ENCODE data around the gene TOMM70.

TOMM70 gene

DNA sequence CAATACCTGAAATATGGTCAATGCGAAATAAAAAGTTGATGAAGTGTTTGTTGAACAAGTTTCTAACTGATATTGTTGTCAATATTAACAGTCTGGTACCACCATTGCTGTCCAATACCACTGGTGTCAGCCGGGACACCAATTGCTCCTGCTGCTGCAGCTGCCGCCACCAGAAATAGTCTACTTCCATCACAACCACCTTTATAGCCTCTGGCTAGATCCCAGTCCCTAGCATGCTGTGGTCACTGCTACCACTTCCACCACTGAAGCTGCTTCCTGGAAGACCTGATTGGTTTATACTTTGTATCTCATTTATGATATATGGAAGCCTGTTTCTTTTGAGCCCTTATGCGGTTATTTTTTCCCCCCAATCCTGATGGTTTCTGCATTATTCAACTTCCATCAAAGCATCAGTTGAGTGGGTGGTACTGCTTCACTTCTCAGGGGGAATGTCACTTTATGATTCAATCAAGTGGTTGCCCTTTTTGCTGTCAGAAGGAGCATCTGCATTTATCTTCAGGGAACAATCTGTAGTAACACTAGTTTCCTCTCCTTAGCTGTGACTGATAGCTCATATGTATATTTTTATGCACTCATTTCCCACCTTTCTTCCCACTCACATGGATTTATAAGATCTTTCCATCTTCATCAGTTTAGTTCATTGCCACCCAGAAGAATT, 12.2 kb upstream of the TOMM70 start:
- no peak for DNase-seq

DNA sequence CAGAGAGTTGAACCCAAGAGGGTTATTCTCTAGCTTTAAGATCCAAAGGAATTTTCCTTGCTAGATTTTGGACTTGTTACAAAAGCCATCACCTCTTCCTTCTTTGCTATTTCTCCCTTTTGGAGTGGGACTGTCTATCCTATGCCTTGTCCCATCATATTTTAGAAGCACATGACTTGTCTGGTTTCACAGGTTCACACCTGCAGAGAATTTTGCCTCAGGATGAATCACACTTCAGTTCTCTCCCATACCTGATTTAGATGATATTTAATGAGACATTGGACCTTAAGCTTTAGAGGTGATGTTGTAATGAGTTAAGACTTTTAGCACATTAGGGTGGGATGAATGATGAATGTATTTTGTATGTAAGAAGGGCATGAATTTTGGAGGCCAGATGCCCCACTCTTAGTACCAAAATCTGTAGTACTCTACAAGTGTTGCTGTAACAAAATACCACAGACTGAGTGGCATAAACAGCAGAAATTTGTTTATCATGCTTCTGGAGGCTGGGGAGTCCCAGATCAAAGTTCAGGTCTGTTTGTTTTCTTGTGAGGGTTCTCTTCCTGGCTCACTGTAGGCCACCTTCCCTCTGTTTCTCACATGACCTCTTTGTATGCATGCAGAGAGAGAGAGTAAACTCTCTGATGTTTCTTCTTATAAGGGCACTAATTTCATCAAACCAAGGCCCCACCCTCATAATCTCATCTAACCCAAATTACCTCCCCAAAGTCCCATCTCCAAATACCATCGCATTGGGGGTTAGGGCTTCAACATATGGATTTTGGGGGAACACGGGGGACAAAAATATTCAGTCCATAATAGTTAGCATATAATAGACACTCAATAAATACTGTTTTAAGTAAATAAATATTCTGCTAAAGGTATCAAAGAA, 10.4 kb upstream of the TOMM70 start:
- DNase-seq: no peak

DNA sequence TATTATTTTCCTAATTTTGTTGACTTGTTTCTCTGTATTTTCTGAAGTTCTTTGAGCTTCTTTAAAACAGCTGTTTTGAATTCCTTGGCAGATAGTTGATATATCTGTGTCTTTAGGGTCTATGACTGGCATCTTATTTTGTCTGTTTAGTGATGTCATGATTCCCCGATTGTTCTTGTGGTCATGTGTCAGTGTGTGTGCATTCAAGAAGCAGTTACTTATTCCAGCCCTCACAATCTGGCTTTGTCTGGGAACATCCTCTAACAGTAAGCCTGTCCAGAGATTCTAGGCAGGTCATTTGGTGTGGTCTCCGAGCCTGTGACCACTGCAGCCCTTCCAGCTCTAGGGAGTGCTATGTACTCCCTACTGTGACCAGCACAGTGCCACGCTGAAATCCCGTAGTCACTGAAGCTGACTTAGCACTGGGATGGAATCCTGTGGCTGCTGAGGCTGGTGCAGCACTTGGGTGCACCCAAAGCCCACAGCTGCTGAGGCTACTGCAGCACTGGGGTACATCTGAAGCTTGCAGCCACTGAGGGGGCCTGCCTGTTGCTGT, 7.2 kb upstream of the TOMM70 start:
- DNase-seq: no peak

DNA sequence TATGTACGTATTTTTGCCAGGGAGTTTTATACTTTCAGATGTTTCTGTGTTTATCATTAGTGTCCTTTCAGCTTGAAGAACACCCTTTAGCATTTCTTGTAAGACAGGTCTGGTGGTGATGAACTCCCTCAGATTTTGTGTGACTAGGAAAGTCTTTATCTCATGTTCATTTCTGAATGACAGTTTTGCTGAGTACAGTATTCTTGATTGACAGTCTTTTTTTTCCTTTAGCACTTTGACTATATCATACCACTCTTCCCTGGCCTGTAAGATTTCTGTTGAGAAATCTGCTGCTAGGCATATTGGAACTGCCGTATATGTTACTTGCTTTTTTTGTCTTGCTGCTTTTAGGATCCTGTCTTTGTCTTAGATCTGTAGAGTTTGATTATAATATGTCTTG, 6.3 kb upstream of the TOMM70 start:
- DNase-seq: no peak

DNA sequence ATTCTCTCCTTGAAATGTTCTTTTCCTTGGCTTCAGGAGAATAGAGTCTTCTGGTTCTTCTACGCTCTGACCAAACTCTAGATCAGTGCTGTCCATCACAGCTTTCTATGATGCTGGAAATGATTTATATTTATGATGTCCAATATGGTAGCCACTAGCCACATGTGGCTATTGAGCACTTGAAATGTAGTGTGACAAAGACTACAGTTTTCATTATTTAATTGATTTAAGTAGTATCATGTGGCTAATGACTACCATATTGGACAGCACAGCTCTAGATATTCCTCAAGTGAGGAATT, 3.3 kb upstream of the TOMM70 start:
- DNase-seq: no peak

DNA sequence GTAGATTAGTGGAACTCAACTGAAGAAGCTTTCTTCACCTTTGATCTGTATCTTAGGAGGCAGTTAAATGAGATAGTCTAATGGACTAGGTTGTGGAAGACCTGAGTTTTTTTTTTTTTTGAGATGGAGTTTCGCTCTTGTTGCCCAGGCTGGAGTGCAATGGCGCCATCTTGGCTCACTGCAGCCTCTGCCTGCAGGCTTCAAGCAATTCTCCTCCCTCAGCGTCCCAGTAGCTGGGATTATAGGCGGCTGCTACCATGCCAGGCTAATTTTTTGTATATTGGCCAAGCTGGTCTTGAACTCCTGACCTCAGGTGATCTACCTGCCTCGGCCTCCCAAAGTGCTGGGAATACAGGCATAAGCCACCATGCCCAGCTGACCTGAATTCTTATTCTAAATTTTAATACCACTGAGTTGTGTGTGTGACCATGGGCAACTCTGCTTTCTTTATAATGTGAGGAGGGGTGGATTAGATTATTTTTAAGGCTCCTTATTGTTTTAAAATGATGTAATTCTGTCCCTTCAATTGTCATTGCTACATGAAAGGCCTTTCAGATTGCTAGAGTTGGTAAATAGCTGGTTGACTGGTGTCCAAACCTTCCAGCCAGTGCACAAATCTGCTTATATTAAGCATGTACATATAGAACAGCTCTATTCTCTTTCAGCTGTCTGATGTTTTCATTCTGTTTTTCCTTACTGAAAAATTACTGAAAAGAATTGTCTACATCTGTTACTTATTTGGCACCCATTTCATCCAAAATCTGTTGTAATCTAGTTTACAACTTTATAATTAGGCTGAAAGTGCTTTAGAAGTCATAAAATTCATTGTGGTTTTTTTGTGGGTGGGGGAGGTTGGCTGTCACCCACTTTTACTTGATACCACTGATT, 2.7 kb upstream of the TOMM70 start:
- DNase-seq: no peak

DNA sequence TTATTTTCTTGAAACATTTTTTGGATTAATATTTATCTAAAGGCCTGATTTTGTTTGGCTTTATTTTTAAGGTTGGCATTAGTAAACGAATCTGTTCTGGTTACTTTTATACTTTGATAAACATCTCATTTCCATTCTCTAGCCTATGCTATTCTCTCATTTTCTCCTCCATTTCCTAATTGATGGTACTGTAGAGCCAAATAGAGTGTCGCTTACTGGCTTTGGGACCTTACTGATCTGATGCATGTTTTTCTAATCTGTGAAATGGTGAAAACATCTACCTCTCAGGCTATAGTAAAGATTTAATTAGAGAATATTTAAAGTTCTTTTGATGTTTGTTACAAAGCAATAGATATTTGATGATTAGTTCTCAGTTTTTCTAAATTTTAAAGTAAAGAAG, 2.0 kb upstream of the TOMM70 start:
- no peak for DNase-seq

DNA sequence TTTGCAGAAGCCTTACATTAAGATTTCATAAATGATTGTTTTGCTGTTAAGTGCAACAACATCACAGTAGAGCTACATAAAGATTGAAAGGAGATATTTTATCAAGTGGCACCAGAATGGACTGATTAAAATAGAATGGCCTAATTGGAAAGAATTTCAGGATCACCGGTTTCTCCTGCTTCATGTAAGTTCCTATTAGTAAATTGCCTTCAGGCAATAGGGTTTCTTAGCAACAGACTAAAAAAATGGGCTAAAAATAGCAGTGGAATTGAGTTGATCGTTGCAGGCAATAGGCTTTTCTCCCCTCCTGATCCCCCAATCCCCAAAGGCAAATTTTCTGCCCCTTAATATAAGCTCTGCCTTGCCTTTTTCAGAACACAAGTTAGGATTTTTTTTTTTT, 1.4 kb upstream of the TOMM70 start:
- DNase-seq: no peak

DNA sequence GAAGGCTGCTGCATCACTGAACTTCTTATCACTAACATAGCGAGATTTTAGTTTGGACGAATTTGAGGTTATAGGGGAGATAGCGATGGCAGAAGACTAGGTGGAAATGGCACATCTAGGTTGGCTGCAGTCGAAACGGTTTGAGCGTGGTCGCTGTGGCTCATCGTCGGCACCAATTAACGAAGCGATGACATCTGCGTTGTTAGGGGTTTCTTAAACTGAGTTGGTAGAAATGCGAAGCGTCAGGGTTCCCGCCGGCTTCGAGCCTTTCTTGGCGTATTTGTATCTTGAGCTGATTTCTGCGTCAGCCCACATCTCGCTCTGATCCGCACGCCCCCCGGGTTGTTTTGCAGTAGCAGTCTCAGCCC, 769 bp upstream of the TOMM70 start:
- DNase-seq: peak; percentile 87

DNA sequence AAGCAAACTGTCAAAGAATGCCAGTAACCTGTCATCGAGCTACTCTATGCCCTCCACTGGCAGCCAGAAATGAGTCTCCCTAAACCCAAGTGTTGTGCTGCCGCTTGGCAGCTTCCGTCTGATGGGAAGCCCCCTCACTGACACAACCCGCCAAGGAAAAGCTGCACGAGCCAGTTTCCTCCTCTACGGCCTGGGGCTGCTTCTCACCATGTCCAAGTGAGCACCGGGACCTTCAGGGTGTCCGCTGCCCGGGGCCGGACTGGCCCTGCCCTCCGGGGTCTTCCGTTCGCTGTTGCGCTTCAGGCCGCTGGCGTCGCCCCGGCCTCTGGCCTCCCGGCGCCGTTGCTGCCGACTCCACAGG, 490 bp downstream of the TOMM70 start:
- DNase-seq: no peak

DNA sequence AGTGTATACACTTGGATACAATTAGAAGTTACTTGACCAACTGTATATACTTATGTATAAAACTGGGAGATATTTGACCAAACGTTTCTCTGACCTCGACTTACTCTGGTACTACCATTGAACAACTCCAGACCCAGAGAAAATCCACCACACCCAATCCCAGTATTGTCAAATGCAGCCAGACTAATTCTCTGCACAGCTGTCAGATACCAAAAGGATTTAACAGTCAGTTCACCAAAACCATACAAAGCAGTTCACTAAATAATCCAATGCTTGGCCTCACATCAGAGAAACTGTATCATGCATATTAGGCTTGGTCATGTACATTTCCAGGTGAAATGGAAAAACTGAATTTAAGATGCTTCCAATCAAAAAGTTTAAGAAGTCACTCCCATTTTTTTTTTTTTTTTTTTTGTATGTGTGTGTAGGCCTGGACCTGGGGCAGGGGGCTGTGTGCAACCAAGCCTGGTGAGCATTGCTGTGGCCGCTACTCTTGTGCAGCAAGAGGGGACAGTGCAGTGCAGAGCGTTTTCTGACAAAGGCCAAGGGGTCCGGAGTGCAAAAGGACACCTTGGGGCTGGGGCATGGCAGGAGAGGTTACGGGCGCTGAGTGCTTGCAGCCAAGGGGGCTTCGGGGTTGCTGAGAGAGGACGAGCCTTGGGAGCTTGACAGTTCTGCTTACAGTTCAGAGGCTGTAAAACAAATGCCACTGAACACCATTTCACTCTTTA, 1.4 kb downstream of the TOMM70 start:
- no peak for DNase-seq

DNA sequence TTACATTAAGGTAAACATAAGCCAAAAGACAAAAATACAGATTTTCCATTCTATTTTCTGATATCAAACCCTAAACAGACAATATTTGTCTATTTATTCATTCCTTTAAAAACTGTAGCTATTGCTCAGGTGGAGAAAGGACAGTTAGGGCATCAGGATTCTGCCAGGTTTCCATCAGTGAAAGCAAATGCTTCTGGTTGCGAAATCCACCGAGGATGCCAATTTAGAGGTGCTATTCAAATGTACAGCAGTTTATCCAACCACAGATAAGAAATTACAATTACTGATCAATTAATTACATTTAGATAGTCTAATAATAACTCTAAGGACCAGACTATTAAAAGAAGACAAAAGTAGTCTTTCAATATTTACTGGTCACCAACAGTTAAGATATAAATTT, 3.9 kb downstream of the TOMM70 start:
- DNase-seq: no peak

DNA sequence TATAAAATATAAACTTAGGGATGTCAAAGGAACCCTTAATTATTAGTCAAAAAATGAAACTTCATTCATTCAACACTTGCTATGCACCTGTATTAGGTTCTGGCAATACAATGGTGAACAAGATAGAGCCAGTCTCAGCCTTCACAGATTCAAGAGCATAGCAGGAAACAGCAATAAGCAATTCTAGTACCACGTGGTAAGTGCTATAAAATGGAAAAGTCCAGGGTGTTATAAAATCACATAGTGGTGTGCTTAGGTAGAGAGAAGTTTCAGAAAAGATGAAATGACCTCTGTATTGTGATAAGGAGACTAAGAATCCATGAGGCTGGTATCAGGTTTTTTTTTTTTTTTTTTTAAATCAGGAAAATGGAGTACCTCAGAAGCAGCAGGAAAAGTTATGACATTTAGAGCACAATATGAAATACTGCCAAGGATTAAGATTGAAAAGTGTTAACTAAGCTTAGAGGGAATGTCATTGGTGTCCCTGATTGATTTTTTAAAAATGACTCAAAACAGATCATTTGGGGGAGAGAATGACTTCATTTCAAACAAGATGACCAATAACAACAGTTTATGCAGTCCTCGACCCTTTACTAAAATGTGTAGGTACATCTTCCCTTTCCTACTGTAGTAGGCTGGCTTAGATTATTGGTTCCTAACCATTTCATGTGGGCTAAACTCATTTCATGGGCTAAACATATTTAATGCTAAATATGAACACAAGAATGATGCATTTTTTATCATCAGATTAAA, 5.0 kb downstream of the TOMM70 start:
- DNase-seq: no peak

DNA sequence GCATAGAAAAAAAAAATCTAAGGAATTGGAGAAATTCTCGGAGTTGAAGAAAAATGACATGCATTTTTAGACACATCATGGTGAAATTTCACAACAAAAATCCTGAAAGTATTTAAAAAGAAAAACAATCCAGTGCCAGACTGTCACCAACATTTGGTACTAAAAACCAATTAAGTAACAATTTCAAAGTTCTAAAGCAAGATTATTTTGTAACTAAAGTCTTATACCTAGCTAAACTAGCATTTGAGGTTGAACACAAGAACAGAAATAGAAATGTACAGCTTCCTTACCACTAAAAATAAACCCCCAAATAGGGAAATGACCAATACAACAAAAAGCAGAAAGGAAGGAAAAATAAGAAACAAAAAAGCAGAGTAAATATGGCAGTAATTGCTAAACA, 11.9 kb downstream of the TOMM70 start:
- DNase-seq: no peak

DNA sequence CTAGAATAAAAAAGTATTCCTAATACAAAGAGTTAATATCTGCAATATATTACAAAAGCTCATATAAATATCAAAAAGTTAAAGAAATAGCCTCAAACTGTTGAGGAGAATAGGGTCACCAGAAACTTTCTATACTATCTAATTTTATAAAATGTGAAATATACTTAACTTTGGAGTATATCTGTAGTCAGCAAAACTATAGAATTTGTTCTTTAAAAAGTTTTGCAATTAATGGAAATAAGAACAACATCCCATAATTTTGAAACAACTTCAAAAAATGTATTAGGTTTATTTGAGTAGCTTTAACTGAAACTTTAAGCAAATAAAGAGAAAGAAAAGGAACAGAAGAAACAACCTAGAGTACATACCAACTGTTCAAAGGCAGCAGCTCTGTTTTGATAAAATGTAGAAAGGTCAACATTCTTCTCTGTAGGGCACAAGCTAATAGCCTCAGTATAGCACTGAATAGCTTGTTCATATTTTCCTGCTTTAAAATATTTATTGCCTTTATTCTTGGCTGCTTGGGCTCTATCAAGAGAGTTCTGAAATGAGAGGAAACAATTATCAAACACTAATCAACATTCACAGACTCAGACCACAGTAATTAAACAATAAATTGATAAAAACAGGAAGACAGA, 14.3 kb downstream of the TOMM70 start:
- no peak for DNase-seq

DNA sequence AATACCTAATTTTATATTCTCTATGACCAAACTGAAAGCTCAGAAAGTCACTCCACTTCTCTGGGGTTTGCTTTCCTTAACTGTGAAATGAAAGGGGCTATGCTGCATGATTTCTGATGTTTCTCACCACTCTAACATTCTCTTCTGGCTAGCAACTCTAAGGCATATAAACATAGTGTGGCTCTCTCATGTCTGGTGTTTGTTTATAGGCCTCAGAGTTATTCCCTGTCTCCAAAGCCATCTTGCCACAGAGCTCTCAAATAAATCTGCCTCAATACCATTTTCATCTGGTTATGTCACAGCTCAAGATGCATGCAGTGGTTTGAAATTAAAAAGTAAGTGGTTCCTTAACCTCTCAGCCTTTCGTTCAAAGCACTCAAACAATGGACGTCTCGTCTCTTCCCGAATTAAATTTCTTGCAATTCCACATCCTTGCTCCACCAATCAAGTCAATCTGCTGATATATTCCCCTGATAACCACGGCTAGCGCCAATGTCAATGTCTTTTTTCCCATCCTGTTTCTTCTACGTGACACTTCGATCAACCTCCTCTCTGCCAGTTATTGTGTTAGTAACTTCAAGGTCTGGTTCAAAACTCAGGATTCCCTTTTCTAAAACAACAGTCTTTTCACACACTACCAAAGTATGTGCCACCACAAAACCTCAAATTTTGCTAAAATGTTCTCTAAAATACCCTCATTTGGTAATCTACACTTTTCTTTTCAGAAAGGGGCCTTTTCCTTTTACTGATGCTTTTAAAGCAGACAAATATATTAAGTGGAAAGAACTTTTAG, 16.0 kb downstream of the TOMM70 start:
- DNase-seq: no peak

DNA sequence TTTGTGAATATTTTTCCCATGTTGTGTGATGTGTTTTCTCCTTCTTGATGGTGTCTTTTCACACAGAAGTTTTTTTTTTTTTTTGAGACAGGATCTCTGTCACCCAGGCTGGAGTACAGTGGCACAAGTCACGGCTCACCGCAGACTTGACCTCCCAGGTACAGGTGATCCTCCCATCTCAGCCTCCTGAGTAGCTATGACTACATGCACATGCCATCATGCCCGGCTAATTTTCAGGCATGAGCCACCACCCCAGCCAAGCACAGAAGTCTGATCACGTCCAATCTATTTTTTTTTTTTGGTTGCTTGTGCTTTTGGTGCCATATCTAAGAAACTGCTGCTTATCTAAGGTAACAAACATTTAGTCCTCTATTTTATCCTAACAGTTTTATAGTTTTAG, 24.6 kb downstream of the TOMM70 start:
- DNase-seq: no peak

DNA sequence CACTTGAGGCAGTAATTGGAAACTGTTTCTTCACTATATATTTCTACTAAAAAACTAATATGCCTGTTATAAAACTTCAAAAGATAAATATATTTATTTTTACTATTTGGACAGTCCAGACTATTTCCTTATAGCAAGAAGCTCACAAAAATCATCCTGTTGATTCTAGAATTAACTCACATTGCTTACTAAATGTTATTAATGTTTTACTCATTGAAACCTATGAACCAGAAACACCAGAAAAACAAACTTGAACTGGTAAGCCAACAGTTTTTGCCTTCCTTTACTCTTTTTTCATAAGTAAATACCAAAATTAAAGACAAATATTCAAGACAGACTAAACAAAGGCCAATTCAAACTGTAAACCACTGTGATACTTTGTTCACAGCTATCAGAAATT, 26.4 kb downstream of the TOMM70 start:
- DNase-seq: no peak

DNA sequence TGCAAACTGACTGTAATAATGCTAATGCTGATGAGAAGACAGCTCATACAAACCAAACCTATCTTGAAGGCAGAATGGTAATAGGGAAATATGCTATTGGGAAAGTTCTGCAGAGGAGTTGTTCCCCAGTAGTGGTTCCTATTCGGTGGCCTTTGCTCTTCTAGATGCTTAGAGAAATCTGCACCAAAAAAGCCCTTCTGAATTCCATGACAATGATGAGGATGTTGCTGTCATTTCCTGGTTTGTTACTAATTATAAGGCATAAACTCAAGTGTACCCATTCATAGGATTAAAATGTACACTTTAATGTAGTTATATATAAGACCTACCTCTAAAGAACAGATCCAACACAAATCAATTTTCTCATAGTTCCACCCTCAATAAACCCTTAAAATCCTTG, 30.1 kb downstream of the TOMM70 start:
- DNase-seq: no peak

DNA sequence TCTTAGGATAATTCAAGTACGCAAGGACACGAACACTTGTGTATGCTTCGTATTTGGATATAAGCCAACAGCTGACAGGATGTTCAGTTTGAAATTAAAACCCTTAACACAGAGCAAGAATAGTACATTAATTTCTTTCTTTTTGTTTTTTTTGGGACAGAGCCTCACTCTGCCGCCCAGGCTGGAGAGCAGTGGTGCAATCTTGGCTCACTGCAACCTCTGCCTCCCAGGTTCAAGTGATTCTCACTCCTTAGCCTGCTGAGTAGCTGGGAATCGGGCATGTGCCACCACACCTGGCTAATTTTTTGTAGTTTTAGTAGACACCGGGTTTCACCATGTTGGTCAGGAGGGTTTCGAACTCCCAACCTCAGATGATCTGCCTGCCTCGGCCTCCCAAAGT, 32.4 kb downstream of the TOMM70 start:
- no peak for DNase-seq

Data from right kidney (tissue), 1 donor.